GM18499 (cell line): ENCODE results near the gene PDIK1L.

Source experiments
- ATAC-seq: cut with Tn5 transposase; IDR thresholded peaks from one replicate; pipeline ENCODE4 v1.9.1; 2021; ENCODE audit warnings: moderate number of reproducible peaks; ENCODE audit not compliant: insufficient read depth, unreplicated experiment

Gene PDIK1L

DNA sequence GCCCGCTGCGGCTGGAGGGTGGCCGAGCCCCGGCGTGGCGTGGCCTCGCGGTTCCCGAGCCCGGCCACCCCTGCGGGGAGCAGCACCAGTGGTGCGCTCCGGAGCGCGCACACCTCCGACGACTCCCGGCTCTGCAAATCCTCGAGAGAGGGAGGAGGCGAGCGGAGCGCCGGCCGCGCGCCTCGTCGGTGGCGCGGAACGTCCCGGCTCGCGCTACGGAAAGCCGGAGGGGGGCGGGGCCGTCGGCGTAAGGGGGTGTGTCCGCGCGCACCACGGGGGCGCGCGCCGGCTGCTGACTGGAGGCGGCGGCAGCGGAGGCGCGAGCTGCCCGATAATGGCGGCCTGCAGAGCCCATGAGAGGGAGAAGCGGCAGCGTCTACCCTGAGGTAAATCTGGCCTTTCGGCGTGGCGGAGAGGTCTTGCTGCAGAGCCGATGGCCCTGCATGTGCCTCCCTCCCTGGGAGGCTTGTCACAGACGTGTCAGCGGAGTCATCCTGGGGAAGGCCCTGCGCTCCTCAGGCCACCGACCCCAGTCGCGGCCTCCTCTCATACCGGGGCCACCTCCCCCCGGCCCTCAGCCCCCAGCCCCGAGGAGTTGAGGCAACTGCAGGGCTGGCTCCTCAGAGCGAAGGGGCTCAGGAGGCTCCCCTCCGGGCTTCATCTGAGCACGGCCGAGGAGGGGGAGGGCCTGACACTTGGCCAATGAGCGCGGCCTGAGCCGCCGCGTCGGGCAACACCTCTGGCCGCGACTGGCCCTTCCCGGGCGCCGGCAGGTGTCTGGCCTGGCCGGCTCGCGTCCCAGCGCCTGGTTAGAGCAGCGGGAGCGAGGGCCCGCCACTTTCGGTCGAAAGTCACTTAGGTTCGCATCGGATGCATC lies at the start of gene PDIK1L:
Gene PDIK1L, plus strand, starts transcription at position 295 of the 877 bp plus-strand sequence. CDS start 2,485 bp downstream, outside the sequence.
- no peak for ATAC-seq

DNA sequence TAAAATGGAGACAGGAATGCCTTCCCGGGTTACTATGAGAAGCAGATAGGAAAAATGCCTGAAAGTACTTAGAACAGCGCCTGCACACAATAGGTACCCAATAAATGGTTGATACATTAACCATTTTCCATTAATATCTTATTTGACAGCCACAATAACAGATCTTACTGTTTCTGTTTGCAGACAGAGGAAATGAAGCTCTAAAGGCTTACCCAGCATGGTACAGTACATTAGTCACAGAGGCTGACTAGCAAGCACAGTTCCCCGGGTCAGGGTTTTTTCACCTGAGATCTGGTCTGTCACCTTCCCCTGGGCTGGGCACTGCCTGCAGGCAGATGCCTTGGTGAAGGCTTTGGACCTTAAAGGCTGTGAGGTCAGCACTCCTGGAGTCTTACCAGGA lies 47.1 kb upstream of the PDIK1L start:
- no peak for ATAC-seq

DNA sequence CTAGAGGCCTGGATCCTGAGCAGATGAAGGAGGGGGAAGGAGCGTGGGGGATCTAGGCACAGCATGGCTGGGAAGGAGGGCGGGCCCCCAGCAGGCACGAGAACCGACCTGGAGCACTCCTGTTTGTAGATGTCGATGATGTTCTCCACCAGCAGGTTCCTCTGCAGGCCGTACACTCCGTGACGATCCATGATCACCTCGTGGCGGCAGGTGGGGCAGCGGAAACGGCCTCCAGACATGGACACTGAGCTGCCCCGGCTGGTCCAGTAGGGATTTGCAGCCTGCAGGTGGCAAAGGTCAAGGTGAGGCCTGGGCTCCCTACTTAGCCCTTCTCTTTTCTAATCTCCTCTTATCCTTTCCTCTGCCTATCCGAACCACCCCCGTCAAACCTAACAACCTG lies 45.5 kb upstream of the PDIK1L start:
- ATAC-seq: no peak

GRCh38 chr1:26066857-26067256 lies 44.8 kb upstream of the PDIK1L start:
- ATAC-seq: no peak

DNA sequence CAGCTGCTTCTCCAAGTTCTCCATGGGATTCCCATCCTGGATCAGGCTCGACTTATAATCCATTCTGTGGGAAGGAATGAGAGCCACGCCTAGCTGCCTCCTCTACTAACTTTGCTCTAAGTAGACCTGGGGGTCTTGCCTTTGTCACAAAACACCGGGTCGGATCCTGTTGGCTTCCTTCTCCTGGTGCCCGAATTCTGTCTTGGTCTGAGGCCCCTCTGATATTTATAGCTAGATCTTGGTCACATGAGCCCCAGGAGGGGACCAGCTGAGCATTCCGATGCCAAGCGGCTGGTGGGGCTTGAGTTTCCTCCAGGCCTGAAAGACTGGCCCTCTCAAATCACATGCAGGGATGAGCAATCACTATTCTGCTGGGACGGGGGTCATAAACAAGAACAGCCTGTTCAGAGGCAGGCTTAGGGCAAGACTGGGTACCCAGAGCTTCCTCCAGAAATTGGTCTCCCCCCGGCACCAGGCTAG lies 44.2 kb upstream of the PDIK1L start, which contains the start of gene TRIM63:
Gene TRIM63, minus strand, starts transcription at position 199 of the 480 bp plus-strand sequence. Its CDS starts 136 bp downstream, at position 63.
- ATAC-seq: no peak

GRCh38 chr1:26069941-26070295 lies 41.7 kb upstream of the PDIK1L start:
- no peak for ATAC-seq

GRCh38 chr1:26070296-26070962 lies 41.2 kb upstream of the PDIK1L start:
- ATAC-seq: no peak

- ATAC-seq: no peak
These were observed 40.7 kb upstream of the PDIK1L start for GRCh38 chr1:26070963-26071342.

GRCh38 chr1:26072305-26072704 lies 39.3 kb upstream of the PDIK1L start:
- ATAC-seq: no peak

GRCh38 chr1:26075421-26076144 lies 36.0 kb upstream of the PDIK1L start:
- no peak for ATAC-seq

GRCh38 chr1:26077524-26077923 lies 34.1 kb upstream of the PDIK1L start:
- no peak for ATAC-seq

- ATAC-seq: no peak
These were observed 33.1 kb upstream of the PDIK1L start for GRCh38 chr1:26078286-26079177.

DNA sequence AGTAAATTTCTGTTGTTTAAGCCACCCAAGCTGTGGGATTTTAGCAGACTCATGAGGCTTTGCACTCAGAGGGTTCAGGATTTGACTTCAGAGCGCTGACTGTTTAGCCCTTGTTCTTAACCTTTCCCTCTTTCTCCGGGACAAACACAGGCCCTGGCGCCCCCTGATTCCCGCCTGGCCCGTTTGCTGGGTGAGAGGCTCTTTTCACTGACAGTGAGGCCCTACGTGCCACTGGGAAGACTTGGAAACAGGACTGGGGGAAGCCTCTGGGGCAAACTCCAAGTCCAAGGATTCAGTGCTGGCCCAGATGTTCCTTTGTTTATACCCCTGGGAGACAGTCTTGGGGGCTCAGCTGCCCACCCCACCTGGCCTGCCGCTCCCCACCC lies 32.5 kb upstream of the PDIK1L start:
- ATAC-seq: no peak

- ATAC-seq: no peak
These were observed 31.4 kb upstream of the PDIK1L start for GRCh38 chr1:26079960-26080814.

- ATAC-seq: no peak
These were observed 30.2 kb upstream of the PDIK1L start for GRCh38 chr1:26081267-26082019.

DNA sequence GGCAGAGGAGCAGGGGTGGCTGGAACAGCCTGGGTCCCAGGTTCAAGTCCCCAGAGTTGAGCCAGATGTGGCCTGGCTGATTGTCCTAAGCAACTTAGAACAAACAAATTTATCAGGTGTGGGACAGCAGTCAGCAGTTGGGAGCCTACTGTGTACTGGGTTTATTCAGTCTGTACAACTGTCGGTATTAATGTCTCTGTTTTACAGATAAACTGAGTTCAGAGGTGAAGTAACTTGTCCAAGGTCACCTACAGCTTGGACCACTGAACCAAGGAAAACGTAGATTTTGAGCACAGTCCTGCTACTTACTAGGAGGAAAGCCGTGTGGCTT lies 29.6 kb upstream of the PDIK1L start:
- ATAC-seq: no peak

DNA sequence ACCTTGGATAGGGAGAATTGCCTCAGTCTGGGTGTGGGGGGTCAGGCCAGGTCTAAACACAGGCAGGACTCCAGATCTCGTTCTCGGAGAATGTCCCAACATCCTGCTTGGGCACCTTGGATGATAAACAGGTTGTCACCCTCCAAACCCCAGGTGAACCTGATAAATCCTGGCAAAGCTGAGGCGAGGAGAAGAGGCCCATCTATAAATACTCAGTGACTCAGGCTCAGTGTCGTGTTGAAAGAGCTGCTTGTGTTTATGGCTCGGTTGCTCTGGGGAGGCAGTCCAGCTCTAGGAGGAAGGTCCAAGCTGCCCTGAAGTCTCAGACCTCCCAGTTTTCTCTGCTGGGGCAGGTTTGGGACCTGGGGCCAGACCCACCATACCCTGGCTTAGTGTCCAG lies 28.4 kb upstream of the PDIK1L start:
- ATAC-seq: no peak

DNA sequence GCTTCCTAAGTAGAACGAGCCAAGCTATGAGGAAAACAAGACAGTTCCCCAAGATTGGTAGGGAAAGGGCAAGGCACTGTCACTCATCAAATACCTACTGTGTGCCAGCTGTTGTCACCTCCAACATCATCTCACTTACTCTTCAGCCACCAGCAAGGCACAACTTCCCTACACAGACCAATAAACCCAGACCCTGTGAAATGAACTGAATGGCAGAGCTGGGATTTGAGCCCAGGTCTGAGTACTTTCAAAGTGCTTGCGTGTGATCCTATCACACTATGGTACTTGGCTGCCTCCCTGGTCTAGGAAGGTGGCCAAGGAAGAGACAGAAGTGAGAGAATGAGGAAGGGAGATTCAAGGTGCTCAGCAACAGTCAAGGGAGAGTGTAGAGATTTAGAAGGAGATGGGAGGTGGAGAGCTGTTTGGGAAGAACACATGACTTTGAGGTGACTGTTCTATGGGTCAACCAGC lies 27.5 kb upstream of the PDIK1L start:
- ATAC-seq: no peak
